Osteoblast (primary cell): ENCODE measurements around the gene RNASEH2A. TPM values are rescaled to one million over a fixed set of nuclear protein-coding genes. Genes with fewer than 3 reads are reported as not detected.

Experiments
- DNase-seq: peaks from one replicate; pipeline ENCODE4 v3.0.0; 2011; ENCODE audit warnings: low spot score, mixed read lengths; ENCODE audit not compliant: insufficient read length; ENCODE audit errors: missing footprints
- H2AFZ ChIP-seq: 2 replicates; pipeline ENCODE4 v1.6.0; 2011; ENCODE audit warnings: mild to moderate bottlenecking, low read length
- H3K27ac ChIP-seq: 2 replicates; pipeline ENCODE4 v1.5.1; 2011; ENCODE audit warnings: mild to moderate bottlenecking, low read depth, low read length, moderate library complexity
- H3K27me3 ChIP-seq: 2 replicates; pipeline ENCODE4 v1.6.0; 2012; ENCODE audit warnings: mild to moderate bottlenecking, control low read depth, inconsistent platforms, low read length, moderate library complexity; ENCODE audit not compliant: insufficient read depth
- H3K36me3 ChIP-seq: 2 replicates; pipeline ENCODE4 v1.5.1; 2011; ENCODE audit warnings: mild to moderate bottlenecking, low read length, control low read depth, moderate library complexity; ENCODE audit not compliant: insufficient read depth
- H3K4me1 ChIP-seq: 2 replicates; pipeline ENCODE4 v1.5.1; 2011; ENCODE audit warnings: mild to moderate bottlenecking, low read length, control low read depth, moderate library complexity; ENCODE audit not compliant: insufficient read depth
- H3K4me2 ChIP-seq: 2 replicates; pipeline ENCODE4 v1.6.0; 2011; ENCODE audit warnings: mild to moderate bottlenecking, low read length; ENCODE audit not compliant: insufficient read depth
- H3K4me3 ChIP-seq: fragments of 200-600 bp; sonication (generic); 3 replicates; pipeline ENCODE4 v1.5.1; 2012; ENCODE audit warnings: mild to moderate bottlenecking, low read length, inconsistent platforms; ENCODE audit not compliant: insufficient read depth
- H3K79me2 ChIP-seq: 2 replicates; pipeline ENCODE4 v1.6.0; 2012; ENCODE audit warnings: mild to moderate bottlenecking, low read length, control low read depth, inconsistent platforms; ENCODE audit not compliant: insufficient read depth
- H3K9me3 ChIP-seq: 2 replicates; pipeline ENCODE4 v1.5.1; 2011; ENCODE audit warnings: low read depth, low read length, control low read depth
- H4K20me1 ChIP-seq: 2 replicates; pipeline ENCODE4 v1.6.0; 2012; ENCODE audit warnings: mild to moderate bottlenecking, low read length, control low read depth; ENCODE audit not compliant: insufficient read depth
- total RNA-seq: library from RNA; depleted of rRNA; stranded (reverse); fragments of >200 nt; gene quantifications from 2 replicates; pipeline ENCODE4 v1.2.3, GENCODE V29; 2012
- TF ChIP-seq, protein P1 (sequence below): IDR thresholded peaks from 2 replicates; pipeline ENCODE4 v1.5.1; 2011; ENCODE audit warnings: mild to moderate bottlenecking, low read depth, low read length, moderate library complexity; ENCODE audit errors: extremely low read depth

The RNASEH2A gene
- total RNA-seq, 1 donor = 7.6 TPM

DNA sequence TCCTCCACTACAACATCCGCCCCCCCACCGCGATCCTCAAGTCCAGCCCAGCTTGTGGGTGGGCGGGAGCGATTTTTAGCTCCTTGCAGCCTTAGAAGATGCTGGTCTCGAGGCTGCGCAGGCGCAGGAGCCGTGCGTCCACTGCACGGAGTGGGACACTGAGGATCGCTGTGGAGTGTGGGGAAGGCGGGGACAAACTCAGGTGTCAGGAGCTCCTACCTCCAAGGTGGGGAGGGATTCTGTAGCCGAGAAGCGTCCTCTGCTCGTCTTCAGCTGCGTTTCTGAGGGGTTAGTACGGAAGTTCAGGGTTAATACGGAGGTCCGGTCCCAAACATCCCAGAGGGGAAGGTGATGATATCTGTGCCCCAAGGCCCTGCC, 28.2 kb downstream of the RNASEH2A start, which contains the start of gene RTBDN:
Gene RTBDN (minus strand): TSS at position 14 of the 378 bp plus-strand sequence. CDS start 4,600 bp downstream, outside the sequence.
- Histone ChIP-seq H3K79me2 (no peaks in the 10 kb centered on the region), H3K27me3 (peaks cover 67% of the 10 kb centered on the region), H2AFZ (no peak within 1 kb of the TSS), H3K9me3 (no peaks in the 10 kb centered on the region), H3K4me2 (no peak within 1 kb of the TSS), H3K27ac (no peak within 1 kb of the TSS), H3K4me1 (no peaks in the 10 kb centered on the region), H3K36me3 (no peaks in the 10 kb centered on the region), H3K4me3 (no peak within 1 kb of the TSS), H4K20me1 (peaks cover 11% of the 10 kb centered on the region)
- TF ChIP-seq, protein P1, sequence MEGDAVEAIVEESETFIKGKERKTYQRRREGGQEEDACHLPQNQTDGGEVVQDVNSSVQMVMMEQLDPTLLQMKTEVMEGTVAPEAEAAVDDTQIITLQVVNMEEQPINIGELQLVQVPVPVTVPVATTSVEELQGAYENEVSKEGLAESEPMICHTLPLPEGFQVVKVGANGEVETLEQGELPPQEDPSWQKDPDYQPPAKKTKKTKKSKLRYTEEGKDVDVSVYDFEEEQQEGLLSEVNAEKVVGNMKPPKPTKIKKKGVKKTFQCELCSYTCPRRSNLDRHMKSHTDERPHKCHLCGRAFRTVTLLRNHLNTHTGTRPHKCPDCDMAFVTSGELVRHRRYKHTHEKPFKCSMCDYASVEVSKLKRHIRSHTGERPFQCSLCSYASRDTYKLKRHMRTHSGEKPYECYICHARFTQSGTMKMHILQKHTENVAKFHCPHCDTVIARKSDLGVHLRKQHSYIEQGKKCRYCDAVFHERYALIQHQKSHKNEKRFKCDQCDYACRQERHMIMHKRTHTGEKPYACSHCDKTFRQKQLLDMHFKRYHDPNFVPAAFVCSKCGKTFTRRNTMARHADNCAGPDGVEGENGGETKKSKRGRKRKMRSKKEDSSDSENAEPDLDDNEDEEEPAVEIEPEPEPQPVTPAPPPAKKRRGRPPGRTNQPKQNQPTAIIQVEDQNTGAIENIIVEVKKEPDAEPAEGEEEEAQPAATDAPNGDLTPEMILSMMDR = no peak
- DNase-seq = peak; percentile 87

DNA sequence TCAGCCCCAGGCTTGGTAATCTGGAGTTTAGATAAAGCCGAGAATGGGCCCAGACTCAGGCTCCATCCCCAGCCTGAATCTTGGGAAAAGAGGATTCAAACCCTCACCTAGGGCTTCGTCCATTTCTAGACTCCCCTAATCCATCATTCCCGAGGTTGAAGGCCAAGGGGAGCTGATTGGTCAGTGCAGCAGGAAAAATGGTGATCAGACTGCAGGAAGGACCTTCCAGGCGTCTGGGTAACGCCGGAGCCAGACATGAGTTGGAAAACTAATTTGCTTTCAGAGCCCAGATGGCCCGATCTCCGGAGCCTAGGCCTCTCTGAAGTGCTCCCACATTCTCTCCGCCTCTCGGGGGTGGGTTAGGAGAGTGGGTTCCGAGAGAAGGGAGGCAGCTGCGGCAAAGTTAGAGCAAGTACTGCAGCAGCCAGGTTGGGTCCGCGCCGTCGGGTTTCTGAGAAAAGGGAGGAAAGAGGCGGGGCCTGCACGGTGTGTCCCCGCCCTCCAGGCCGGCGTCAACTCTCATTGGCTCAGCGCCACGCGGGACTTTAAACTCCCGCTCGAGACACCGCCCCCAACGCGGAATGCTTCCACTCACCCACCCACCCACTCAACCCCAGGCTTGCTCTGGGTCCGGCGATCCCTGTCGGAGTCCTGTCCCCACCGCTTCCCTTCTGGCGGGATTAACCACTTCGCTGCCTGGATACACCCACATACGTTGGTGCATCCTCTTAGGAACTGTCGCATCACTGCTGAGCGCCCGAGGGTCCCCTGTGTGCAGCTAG, 28.8 kb downstream of the RNASEH2A start:
- Histone ChIP-seq H3K36me3 (no peaks in the 10 kb centered on the region), H3K9me3 (no peaks in the 10 kb centered on the region), H3K4me1 (no peaks in the 10 kb centered on the region), H3K79me2 (no peaks in the 10 kb centered on the region), H3K27ac (no peak overlapping the region), H4K20me1 (peaks cover 11% of the 10 kb centered on the region), H3K4me2 (no peak overlapping the region), H3K27me3 (peaks cover 73% of the 10 kb centered on the region), H2AFZ (no peak overlapping the region), H3K4me3 (no peak overlapping the region)
- DNase-seq = peak; percentile 94
- TF ChIP-seq, protein P1 = no peak

DNA sequence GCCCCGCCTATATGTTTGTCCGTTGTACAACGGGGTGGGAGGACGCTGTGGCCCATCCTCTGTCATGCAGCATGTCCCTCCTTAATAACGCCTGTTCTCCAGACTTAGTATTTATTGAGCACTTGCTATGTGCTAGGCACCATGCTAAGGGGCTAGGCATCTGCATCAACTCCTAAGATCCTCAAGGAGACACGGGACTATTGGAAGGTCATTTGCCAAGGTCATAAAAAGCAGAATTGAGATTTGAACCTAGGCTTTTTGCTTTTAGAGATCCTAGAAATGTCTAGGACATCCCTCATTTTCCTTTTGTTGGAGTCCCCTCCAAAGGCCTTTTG, 30.1 kb downstream of the RNASEH2A start:
- Histone ChIP-seq H3K36me3 (no peaks in the 10 kb centered on the region), H3K79me2 (no peaks in the 10 kb centered on the region), H3K9me3 (no peaks in the 10 kb centered on the region), H3K27ac (no peak overlapping the region), H2AFZ (no peak overlapping the region), H4K20me1 (peaks cover 11% of the 10 kb centered on the region), H3K4me3 (no peak overlapping the region), H3K4me1 (no peaks in the 10 kb centered on the region), H3K4me2 (no peak overlapping the region), H3K27me3 (peaks cover 84% of the 10 kb centered on the region)
- TF ChIP-seq, protein P1 = no peak
- DNase-seq = no peak

DNA sequence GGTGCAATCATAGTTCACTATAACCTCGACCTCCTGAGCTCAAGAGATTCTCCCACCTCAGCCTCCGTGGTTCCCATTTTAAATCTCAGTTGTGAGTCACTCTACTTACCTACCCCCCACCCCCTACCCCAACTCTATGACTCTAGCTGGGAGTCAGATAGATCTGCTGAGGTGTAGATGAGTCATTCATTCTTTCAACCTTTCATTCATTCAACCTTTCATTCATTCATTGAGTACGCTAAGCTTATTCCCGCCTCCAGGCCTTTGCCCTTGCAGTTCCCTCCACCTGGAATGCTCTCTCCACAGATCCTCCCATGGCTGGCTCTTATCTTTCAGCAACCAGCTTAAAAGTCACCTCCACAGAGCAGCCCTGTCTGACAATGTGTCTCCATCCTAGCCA, 30.8 kb downstream of the RNASEH2A start:
- Histone ChIP-seq H3K9me3 (no peaks in the 10 kb centered on the region), H3K4me2 (no peak overlapping the region), H3K4me1 (no peaks in the 10 kb centered on the region), H4K20me1 (peaks cover 8% of the 10 kb centered on the region), H3K4me3 (no peak overlapping the region), H3K27ac (no peak overlapping the region), H3K79me2 (no peaks in the 10 kb centered on the region), H2AFZ (no peak overlapping the region), H3K36me3 (no peaks in the 10 kb centered on the region), H3K27me3 (peaks cover 84% of the 10 kb centered on the region)
- peak; percentile 74 for DNase-seq
- TF ChIP-seq, protein P1 = no peak
